Colonic mucosa (tissue), 4 donors: Measurements from ENCODE around the gene FSD2. TPM values are rescaled to one million over a fixed set of nuclear protein-coding genes. Genes with fewer than 3 reads are reported as not detected.

Experiments
- DNase-seq: peaks from one replicate; pipeline ENCODE4 v3.0.0-alpha.2; 2020
- H3K27ac ChIP-seq: fragments of 200-600 bp; one replicate; pipeline ENCODE4 v1.8.0; 2021
- H3K27me3 ChIP-seq: fragments of 200-600 bp; one replicate; pipeline ENCODE4 v1.8.0; 2021
- H3K36me3 ChIP-seq: fragments of 200-600 bp; one replicate; pipeline ENCODE4 v1.8.0; 2021
- H3K4me1 ChIP-seq: fragments of 200-600 bp; one replicate; pipeline ENCODE4 v1.8.0; 2021; ENCODE audit warnings: mild to moderate bottlenecking
- H3K4me3 ChIP-seq: fragments of 200-600 bp; one replicate; pipeline ENCODE4 v1.8.0; 2021
- H3K9ac ChIP-seq, 2 donors: one replicate each; pipeline ENCODE4 v1.7.0; 2013; ENCODE audit warnings: control low read depth in 2 of 2, low read depth in 2 of 2, low read length in 2 of 2
- H3K9me3 ChIP-seq: fragments of 200-600 bp; one replicate; pipeline ENCODE4 v1.8.0; 2021
- intact Hi-C: fragments of 100-400 bp; cut with DNase I; formaldehyde crosslinking; loops from one replicate; pipeline ENCODE4 v1.14.1; 2022
- total RNA-seq, 2 donors: library from RNA; stranded (reverse); fragmentation: NEBNext Ultra II Directional in 1 of 2; extraction: Animal tissue kit (Norgen Biotek cat#: 25700) in 1 of 2; gene quantifications; one replicate each; pipeline ENCODE4 v1.2.1, GENCODE V29; 2021
- TF ChIP-seq, protein P1 (sequence below): fragments of 200-600 bp; IDR thresholded peaks from one replicate; pipeline ENCODE4 v1.8.0; 2022; ENCODE audit warnings: antibody characterized with exemption, mild to moderate bottlenecking
- donor health status: healthy.
- donor health status: DM: no; HTN: no; CAD: no.
- donor health status: DM: no; HTN: no; CAD: no.

The FSD2 gene
- total RNA-seq, 2 donors from 2014 or later = not detected

DNA sequence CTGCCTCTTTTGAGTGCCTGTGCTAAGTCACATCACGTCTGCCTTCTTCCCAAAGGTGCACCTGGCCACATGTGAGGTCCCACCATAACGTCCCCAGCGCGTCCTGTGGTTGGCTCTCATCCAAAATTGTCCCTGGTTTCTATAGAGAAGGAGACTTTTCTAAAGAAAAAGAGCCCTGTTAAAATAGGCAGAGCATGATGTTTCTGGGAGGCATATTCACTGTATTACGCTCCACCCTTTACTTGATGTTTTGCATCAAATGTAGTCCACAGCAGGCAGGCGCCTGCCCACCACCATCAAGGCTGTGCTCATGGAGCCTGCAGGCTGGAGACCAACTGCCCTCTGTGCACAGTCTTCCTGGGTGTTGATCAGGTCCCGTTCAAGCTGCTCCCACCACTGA is 39.8 kb upstream of the FSD2 start:
- intact Hi-C loops = no loop called here
- Histone ChIP-seq H3K4me3 (no peak overlapping the region), H3K9ac (no peak overlapping the region), H3K4me1 (no peaks in the 10 kb centered on the region), H3K27me3 (no peaks in the 10 kb centered on the region), H3K9me3 (no peaks in the 10 kb centered on the region), H3K27ac (no peak overlapping the region), H3K36me3 (no peaks in the 10 kb centered on the region)
- TF ChIP-seq, protein P1, sequence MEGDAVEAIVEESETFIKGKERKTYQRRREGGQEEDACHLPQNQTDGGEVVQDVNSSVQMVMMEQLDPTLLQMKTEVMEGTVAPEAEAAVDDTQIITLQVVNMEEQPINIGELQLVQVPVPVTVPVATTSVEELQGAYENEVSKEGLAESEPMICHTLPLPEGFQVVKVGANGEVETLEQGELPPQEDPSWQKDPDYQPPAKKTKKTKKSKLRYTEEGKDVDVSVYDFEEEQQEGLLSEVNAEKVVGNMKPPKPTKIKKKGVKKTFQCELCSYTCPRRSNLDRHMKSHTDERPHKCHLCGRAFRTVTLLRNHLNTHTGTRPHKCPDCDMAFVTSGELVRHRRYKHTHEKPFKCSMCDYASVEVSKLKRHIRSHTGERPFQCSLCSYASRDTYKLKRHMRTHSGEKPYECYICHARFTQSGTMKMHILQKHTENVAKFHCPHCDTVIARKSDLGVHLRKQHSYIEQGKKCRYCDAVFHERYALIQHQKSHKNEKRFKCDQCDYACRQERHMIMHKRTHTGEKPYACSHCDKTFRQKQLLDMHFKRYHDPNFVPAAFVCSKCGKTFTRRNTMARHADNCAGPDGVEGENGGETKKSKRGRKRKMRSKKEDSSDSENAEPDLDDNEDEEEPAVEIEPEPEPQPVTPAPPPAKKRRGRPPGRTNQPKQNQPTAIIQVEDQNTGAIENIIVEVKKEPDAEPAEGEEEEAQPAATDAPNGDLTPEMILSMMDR = no peak
- no peak for DNase-seq

DNA sequence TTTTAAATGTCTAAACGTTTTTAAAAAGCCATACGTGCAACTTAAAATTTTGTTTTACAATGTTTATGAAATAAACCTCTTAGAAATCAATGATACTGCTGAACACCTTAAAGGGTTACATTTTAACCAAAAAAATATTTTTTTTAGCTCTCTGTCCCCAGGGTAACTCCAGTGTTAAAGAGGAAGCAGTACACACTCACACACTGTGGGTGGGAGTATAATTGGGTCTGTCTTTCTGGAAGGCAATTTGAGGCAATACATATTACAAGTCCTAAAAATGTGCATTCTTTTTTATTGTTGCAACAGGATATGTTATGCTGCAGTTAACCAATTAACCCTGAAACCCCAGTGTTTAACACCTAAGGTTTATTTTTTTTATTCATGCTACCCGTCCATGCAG is 37.7 kb upstream of the FSD2 start:
- H3K4me3 ChIP-seq = no peak overlapping the region
- DNase-seq = no peak
- TF ChIP-seq, protein P1 = no peak
- H3K9ac ChIP-seq = no peak overlapping the region
- intact Hi-C loops = no loop called here
- no peaks in the 10 kb centered on the region for H3K36me3 ChIP-seq
- no peaks in the 10 kb centered on the region for H3K9me3 ChIP-seq
- H3K27me3 ChIP-seq = no peaks in the 10 kb centered on the region
- no peaks in the 10 kb centered on the region for H3K4me1 ChIP-seq
- no peak overlapping the region for H3K27ac ChIP-seq

DNA sequence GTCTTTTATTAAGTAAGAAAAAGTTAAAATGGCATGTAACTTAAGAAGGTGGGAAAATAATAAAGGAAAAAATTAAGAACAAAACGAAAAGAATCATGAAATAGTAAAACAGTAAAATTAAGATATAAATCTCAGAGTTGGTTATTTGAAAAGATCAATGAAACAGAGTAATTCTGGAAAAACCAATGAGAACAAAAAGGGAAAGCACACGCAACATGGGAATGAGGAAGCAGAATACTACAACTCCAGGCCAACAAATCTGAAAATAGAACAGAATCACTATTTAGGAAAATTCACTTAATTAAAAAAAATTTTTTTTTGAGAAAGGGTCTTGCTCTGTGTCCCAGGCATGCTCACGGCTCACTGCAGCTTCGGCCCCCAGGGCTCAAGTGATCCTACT is 34.3 kb upstream of the FSD2 start:
- peaks cover 13% of the 10 kb centered on the region for H3K36me3 ChIP-seq
- intact Hi-C loops = no loop called here
- no peak overlapping the region for H3K9ac ChIP-seq
- no peaks in the 10 kb centered on the region for H3K9me3 ChIP-seq
- DNase-seq = no peak
- TF ChIP-seq, protein P1 = no peak
- no peak overlapping the region for H3K27ac ChIP-seq
- no peaks in the 10 kb centered on the region for H3K27me3 ChIP-seq
- H3K4me1 ChIP-seq = no peaks in the 10 kb centered on the region
- H3K4me3 ChIP-seq = no peak overlapping the region

DNA sequence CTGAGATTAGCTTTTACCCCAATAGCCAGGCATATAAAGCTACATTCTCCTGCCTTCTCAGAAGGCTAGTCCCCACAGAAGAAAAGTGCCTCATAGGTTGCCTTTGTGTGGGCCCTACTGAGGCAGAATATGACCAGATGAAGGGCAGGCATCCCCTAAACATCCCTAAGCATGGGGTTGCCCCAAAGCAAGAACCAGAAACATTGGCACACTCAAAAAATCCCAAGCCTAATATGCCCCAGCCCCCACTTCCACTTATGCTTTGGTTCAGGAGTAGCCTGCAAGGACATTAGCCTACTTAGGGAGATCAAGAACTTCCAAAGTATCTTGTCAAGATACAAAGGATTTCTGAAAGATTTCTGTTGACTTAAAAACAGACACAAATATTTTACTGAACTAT is 33.3 kb upstream of the FSD2 start:
- Histone ChIP-seq H3K27me3 (no peaks in the 10 kb centered on the region), H3K36me3 (peaks cover 13% of the 10 kb centered on the region), H3K4me1 (no peaks in the 10 kb centered on the region), H3K27ac (no peak overlapping the region), H3K4me3 (no peak overlapping the region), H3K9ac (no peak overlapping the region), H3K9me3 (no peaks in the 10 kb centered on the region)
- TF ChIP-seq, protein P1 = no peak
- intact Hi-C loops = no loop called here
- DNase-seq = no peak

DNA sequence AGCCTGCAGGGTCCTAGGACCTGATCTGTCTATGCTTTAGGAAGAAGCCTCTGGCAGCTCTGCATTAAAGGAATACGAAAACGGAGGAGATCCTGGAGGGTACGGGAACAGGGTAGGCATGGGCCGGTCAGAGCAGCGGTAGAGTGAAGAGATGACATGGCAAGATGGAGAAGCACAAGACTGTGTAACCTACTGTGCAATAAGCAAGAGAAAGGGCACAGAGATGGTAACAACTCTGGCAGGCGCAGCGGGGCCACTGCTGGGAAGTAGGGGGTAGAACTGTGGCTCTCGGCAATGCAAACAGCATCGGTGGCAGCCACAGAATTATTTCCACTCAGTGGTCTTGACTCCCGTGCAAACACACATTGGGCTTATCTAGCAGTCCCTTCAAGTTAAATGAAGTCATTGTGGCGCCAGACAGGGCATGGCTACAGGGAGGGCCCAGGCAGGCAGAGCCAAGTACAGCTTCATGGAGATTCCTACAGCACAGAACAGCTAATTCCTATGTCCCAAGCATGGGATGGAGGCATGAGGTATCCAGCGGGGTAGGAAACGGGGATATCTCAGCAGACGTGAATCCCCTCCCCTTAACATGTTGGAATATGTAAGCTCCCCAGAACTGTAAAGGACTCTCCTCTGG is 32.3 kb upstream of the FSD2 start:
- Histone ChIP-seq H3K4me1 (no peaks in the 10 kb centered on the region), H3K27me3 (no peaks in the 10 kb centered on the region), H3K4me3 (no peak overlapping the region), H3K9ac (no peak overlapping the region), H3K36me3 (peaks cover 16% of the 10 kb centered on the region), H3K9me3 (no peaks in the 10 kb centered on the region), H3K27ac (no peak overlapping the region)
- DNase-seq = no peak
- intact Hi-C loops = no loop called here
- TF ChIP-seq, protein P1 = no peak
